ENCODE data around the gene KNG1. TPM values are rescaled to one million over a fixed set of nuclear protein-coding genes. Genes with fewer than 3 reads are reported as not detected.

Gene KNG1
- total RNA-seq: not detected in 2 replicates

GRCh38 chr3:186717039-186717457, at the start of gene KNG1:
Gene KNG1, plus strand, starts transcription at chr3:186717359. Its CDS starts 184 bp downstream, at chr3:186717543.

GRCh38 chr3:186783058-186783730, 66.0 kb downstream of the KNG1 start, which contains the start of gene EIF4A2:
Gene EIF4A2, plus strand, starts transcription at chr3:186783577. Its CDS starts 34 bp downstream, at chr3:186783611.

Other genes starting within 250 kb of the KNG1 start
- 0.83 and 2.0 TPM in 2 replicates for gene CRYGS, start 173.0 kb upstream of the KNG1 start, total RNA-seq
- 13.6 and 14.8 TPM in 2 replicates for gene TBCCD1, start 150.0 kb upstream of the KNG1 start, total RNA-seq
- 30.1 and 39.3 TPM in 2 replicates for gene DNAJB11, start 146.6 kb upstream of the KNG1 start, total RNA-seq
- gene AHSG, start 104.3 kb upstream of the KNG1 start, total RNA-seq: not detected in 2 replicates
- not detected in 2 replicates for gene FETUB, start 77.0 kb upstream of the KNG1 start, total RNA-seq
- not detected in 2 replicates for gene HRG, start 51.3 kb upstream of the KNG1 start, total RNA-seq
- gene EIF4A2, start 66.2 kb downstream of the KNG1 start, total RNA-seq: 717 and 813 TPM in 2 replicates
- 11.4 and 42.2 TPM in 2 replicates for gene RFC4, start 89.1 kb downstream of the KNG1 start, total RNA-seq
- under 0.01 and 0.15 TPM in 2 replicates for gene ADIPOQ, start 125.4 kb downstream of the KNG1 start, total RNA-seq
- 0.58 TPM in 1 of 2 replicates, not detected in the other for gene ST6GAL1, start 213.2 kb downstream of the KNG1 start, total RNA-seq